GM23338 (cell line): ENCODE data around the gene BRCA1.

Source experiments
- CREB1 ChIP-seq: fragments of 250-450 bp; sonication (Bioruptor Pico); IDR thresholded peaks from 2 replicates; pipeline ENCODE4 v1.5.0; 2020; ENCODE audit warnings: low read depth, mild to moderate bottlenecking, moderate library complexity
- EZH2 ChIP-seq: fragments of 200-600 bp; sonication (generic); IDR thresholded peaks from one replicate; pipeline ENCODE4 v1.8.0; 2017; ENCODE audit warnings: antibody characterized with exemption, mild to moderate bottlenecking, low read depth; ENCODE audit not compliant: unreplicated experiment
- JUNB ChIP-seq: IDR thresholded peaks from one replicate; pipeline ENCODE4 v1.6.1; 2016; ENCODE audit warnings: antibody characterized with exemption; ENCODE audit not compliant: unreplicated experiment
- REST ChIP-seq: IDR thresholded peaks from one replicate; pipeline ENCODE4 v1.6.1; 2018; ENCODE audit warnings: antibody characterized with exemption; ENCODE audit not compliant: unreplicated experiment
- TF ChIP-seq, protein P1 (sequence below), 2 experiments: fragments of 200-600 bp in 1 of 2; sonication (generic) in 1 of 2; conservative IDR thresholded peaks; 2 replicates each; pipeline versions ENCODE4 v1.5.1 to v1.6.1; 2016 to 2017; ENCODE audit warnings: antibody characterized with exemption in 2 of 2, low read depth in 2 of 2, mild to moderate bottlenecking in 2 of 2, moderate library complexity in 1 of 2

- TF ChIP-seq EZH2, result no peak
- TF ChIP-seq, protein P1, sequence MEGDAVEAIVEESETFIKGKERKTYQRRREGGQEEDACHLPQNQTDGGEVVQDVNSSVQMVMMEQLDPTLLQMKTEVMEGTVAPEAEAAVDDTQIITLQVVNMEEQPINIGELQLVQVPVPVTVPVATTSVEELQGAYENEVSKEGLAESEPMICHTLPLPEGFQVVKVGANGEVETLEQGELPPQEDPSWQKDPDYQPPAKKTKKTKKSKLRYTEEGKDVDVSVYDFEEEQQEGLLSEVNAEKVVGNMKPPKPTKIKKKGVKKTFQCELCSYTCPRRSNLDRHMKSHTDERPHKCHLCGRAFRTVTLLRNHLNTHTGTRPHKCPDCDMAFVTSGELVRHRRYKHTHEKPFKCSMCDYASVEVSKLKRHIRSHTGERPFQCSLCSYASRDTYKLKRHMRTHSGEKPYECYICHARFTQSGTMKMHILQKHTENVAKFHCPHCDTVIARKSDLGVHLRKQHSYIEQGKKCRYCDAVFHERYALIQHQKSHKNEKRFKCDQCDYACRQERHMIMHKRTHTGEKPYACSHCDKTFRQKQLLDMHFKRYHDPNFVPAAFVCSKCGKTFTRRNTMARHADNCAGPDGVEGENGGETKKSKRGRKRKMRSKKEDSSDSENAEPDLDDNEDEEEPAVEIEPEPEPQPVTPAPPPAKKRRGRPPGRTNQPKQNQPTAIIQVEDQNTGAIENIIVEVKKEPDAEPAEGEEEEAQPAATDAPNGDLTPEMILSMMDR (conservative IDR thresholded peaks at IDR 0.05; ENCODE audit: low read depth in 2 of 2), result no peak
- no peak for TF ChIP-seq CREB1
- no peak for TF ChIP-seq REST
- no peak for TF ChIP-seq JUNB
Measured at GRCh38 chr17:43079641-43080302, 45.4 kb downstream of the BRCA1 start.
